Osteoblast (primary cell): ENCODE measurements around the gene AMDHD1. TPM values are rescaled to one million over a fixed set of nuclear protein-coding genes. Genes with fewer than 3 reads are reported as not detected.

Source experiments
- DNase-seq: peaks from one replicate; pipeline ENCODE4 v3.0.0; 2011; ENCODE audit warnings: low spot score, mixed read lengths; ENCODE audit not compliant: insufficient read length; ENCODE audit errors: missing footprints
- H2AFZ ChIP-seq: 2 replicates; pipeline ENCODE4 v1.6.0; 2011; ENCODE audit warnings: mild to moderate bottlenecking, low read length
- H3K27ac ChIP-seq: 2 replicates; pipeline ENCODE4 v1.5.1; 2011; ENCODE audit warnings: mild to moderate bottlenecking, low read depth, low read length, moderate library complexity
- H3K27me3 ChIP-seq: 2 replicates; pipeline ENCODE4 v1.6.0; 2012; ENCODE audit warnings: mild to moderate bottlenecking, control low read depth, inconsistent platforms, low read length, moderate library complexity; ENCODE audit not compliant: insufficient read depth
- H3K36me3 ChIP-seq: 2 replicates; pipeline ENCODE4 v1.5.1; 2011; ENCODE audit warnings: mild to moderate bottlenecking, low read length, control low read depth, moderate library complexity; ENCODE audit not compliant: insufficient read depth
- H3K4me1 ChIP-seq: 2 replicates; pipeline ENCODE4 v1.5.1; 2011; ENCODE audit warnings: mild to moderate bottlenecking, low read length, control low read depth, moderate library complexity; ENCODE audit not compliant: insufficient read depth
- H3K4me2 ChIP-seq: 2 replicates; pipeline ENCODE4 v1.6.0; 2011; ENCODE audit warnings: mild to moderate bottlenecking, low read length; ENCODE audit not compliant: insufficient read depth
- H3K4me3 ChIP-seq: fragments of 200-600 bp; sonication (generic); 3 replicates; pipeline ENCODE4 v1.5.1; 2012; ENCODE audit warnings: mild to moderate bottlenecking, low read length, inconsistent platforms; ENCODE audit not compliant: insufficient read depth
- H3K79me2 ChIP-seq: 2 replicates; pipeline ENCODE4 v1.6.0; 2012; ENCODE audit warnings: mild to moderate bottlenecking, low read length, control low read depth, inconsistent platforms; ENCODE audit not compliant: insufficient read depth
- H3K9me3 ChIP-seq: 2 replicates; pipeline ENCODE4 v1.5.1; 2011; ENCODE audit warnings: low read depth, low read length, control low read depth
- H4K20me1 ChIP-seq: 2 replicates; pipeline ENCODE4 v1.6.0; 2012; ENCODE audit warnings: mild to moderate bottlenecking, low read length, control low read depth; ENCODE audit not compliant: insufficient read depth
- total RNA-seq: library from RNA; depleted of rRNA; stranded (reverse); fragments of >200 nt; gene quantifications from 2 replicates; pipeline ENCODE4 v1.2.3, GENCODE V29; 2012
- TF ChIP-seq, protein P1 (sequence below): IDR thresholded peaks from 2 replicates; pipeline ENCODE4 v1.5.1; 2011; ENCODE audit warnings: mild to moderate bottlenecking, low read depth, low read length, moderate library complexity; ENCODE audit errors: extremely low read depth

AMDHD1 gene
- total RNA-seq, 1 donor: 0.36 TPM

GRCh38 chr12:95949477-95950206 lies 6.5 kb downstream of the AMDHD1 start:
- H3K4me3 ChIP-seq: no peak overlapping the region
- H3K9me3 ChIP-seq: no peaks in the 10 kb centered on the region
- no peak overlapping the region for H3K27ac ChIP-seq
- TF ChIP-seq, protein P1, sequence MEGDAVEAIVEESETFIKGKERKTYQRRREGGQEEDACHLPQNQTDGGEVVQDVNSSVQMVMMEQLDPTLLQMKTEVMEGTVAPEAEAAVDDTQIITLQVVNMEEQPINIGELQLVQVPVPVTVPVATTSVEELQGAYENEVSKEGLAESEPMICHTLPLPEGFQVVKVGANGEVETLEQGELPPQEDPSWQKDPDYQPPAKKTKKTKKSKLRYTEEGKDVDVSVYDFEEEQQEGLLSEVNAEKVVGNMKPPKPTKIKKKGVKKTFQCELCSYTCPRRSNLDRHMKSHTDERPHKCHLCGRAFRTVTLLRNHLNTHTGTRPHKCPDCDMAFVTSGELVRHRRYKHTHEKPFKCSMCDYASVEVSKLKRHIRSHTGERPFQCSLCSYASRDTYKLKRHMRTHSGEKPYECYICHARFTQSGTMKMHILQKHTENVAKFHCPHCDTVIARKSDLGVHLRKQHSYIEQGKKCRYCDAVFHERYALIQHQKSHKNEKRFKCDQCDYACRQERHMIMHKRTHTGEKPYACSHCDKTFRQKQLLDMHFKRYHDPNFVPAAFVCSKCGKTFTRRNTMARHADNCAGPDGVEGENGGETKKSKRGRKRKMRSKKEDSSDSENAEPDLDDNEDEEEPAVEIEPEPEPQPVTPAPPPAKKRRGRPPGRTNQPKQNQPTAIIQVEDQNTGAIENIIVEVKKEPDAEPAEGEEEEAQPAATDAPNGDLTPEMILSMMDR: no peak
- H4K20me1 ChIP-seq: no peaks in the 10 kb centered on the region
- H3K27me3 ChIP-seq: peaks cover 25% of the 10 kb centered on the region
- H3K79me2 ChIP-seq: no peaks in the 10 kb centered on the region
- H3K4me2 ChIP-seq: no peak overlapping the region
- H3K4me1 ChIP-seq: no peaks in the 10 kb centered on the region
- H2AFZ ChIP-seq: no peak overlapping the region
- DNase-seq: no peak
- no peaks in the 10 kb centered on the region for H3K36me3 ChIP-seq

DNA sequence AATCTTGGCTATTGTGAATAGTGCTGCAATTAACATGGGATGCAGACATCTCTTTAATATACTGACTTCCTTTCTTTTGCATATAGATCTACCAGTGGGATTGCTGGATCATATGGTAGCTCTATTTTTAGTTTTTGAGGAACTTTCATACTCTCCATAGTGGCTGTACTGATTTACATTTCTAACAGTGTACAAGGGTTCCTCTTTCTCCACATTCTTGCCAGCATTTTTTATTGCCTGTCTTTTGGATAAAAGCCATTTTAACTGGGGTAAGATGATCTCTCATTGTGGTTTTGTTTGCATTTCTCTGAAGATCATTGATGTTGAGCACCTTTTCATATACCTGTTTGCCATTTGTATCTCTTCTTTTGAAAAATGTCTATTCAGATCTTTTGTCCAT lies 8.4 kb downstream of the AMDHD1 start:
- Histone ChIP-seq H4K20me1 (no peaks in the 10 kb centered on the region), H3K4me3 (no peak overlapping the region), H2AFZ (no peak overlapping the region), H3K4me1 (no peaks in the 10 kb centered on the region), H3K79me2 (no peaks in the 10 kb centered on the region), H3K27ac (no peak overlapping the region), H3K27me3 (peaks cover 25% of the 10 kb centered on the region), H3K9me3 (no peaks in the 10 kb centered on the region), H3K36me3 (no peaks in the 10 kb centered on the region), H3K4me2 (no peak overlapping the region)
- TF ChIP-seq, protein P1: no peak
- no peak for DNase-seq

GRCh38 chr12:95953000-95953399 lies 9.9 kb downstream of the AMDHD1 start:
- TF ChIP-seq, protein P1: no peak
- Histone ChIP-seq H3K27me3 (peaks cover 29% of the 10 kb centered on the region), H3K4me2 (no peak overlapping the region), H2AFZ (no peak overlapping the region), H3K4me1 (no peaks in the 10 kb centered on the region), H3K27ac (no peak overlapping the region), H3K79me2 (no peaks in the 10 kb centered on the region), H3K9me3 (no peaks in the 10 kb centered on the region), H3K4me3 (no peak overlapping the region), H4K20me1 (no peaks in the 10 kb centered on the region), H3K36me3 (no peaks in the 10 kb centered on the region)
- no peak for DNase-seq

DNA sequence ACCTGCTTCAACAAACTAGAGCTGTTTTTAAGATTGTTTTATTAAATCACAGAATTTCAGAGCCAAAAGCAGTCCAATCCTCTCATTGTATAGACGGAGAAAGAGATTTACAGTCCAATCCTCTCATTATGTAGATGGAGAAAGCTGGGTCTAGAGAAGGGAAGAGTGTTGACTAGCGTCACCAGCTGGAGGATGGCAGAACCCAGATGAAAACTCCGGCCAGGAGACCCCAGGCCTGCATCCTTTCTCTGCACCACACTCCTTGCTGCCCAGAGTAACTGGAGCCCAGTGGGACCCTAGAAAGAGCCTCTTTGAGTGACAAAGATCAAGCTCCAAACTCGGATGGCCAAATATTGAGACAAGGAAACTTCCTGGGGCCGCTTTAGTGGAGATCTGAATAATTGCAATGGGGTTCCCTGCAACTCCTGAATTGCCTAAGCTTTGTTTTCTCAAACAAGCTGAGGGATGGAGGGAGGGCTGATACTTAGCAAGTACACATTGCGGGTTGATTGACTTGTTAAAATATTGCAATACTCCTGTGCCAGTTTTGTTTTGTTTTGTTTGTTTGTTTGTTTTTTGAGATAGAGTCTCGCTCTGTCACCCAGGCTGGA lies 12.5 kb downstream of the AMDHD1 start:
- H3K9me3 ChIP-seq: no peaks in the 10 kb centered on the region
- no peaks in the 10 kb centered on the region for H3K79me2 ChIP-seq
- TF ChIP-seq, protein P1: no peak
- no peak overlapping the region for H3K27ac ChIP-seq
- no peak overlapping the region for H3K4me2 ChIP-seq
- H2AFZ ChIP-seq: no peak overlapping the region
- H4K20me1 ChIP-seq: no peaks in the 10 kb centered on the region
- no peak overlapping the region for H3K4me3 ChIP-seq
- H3K27me3 ChIP-seq: peaks cover 15% of the 10 kb centered on the region
- H3K36me3 ChIP-seq: no peaks in the 10 kb centered on the region
- no peaks in the 10 kb centered on the region for H3K4me1 ChIP-seq
- DNase-seq: no peak
